Testis (tissue), 3 donors: ENCODE data around the gene XYLT1. TPM values are rescaled to one million over a fixed set of nuclear protein-coding genes. Genes with fewer than 3 reads are reported as not detected.

Source experiments
- DNase-seq: peaks from one replicate; pipeline ENCODE4 v3.0.0-alpha.2; 2019
- H3K27ac ChIP-seq, 2 donors: fragments of 200-600 bp; sonication (generic); one replicate each; pipeline ENCODE4 v1.5.1; 2019
- H3K27me3 ChIP-seq: fragments of 200-600 bp; sonication (generic); one replicate; pipeline ENCODE4 v1.5.1; 2019
- H3K36me3 ChIP-seq: fragments of 200-600 bp; sonication (generic); one replicate; pipeline ENCODE4 v1.5.1; 2017; ENCODE audit warnings: low read depth; ENCODE audit errors: missing control alignments
- H3K4me1 ChIP-seq: fragments of 200-600 bp; sonication (generic); one replicate; pipeline ENCODE4 v1.5.1; 2019
- H3K4me3 ChIP-seq, 2 donors: fragments of 200-600 bp; sonication (generic); one replicate each; pipeline ENCODE4 v1.5.1; 2017 to 2019
- H3K9me3 ChIP-seq: fragments of 200-600 bp; sonication (generic); one replicate; pipeline ENCODE4 v1.5.1; 2017
- POLR2A ChIP-seq: fragments of 450-650 bp; IDR thresholded peaks from one replicate; pipeline ENCODE4 v1.6.1; 2017; ENCODE audit warnings: antibody characterized with exemption, mild to moderate bottlenecking, moderate library complexity
- WGBS, 2 donors: methylation state at CpG; one replicate each; pipeline ENCODE4 v1.1.5; 2018; 5-methylcytosine and 5-hydroxymethylcytosine counted together
- intact Hi-C: fragments of 100-400 bp; cut with DNase I; formaldehyde crosslinking; loops from one replicate; pipeline ENCODE4 v1.15.1; 2023; ENCODE audit warnings: low total_unique reads
- polyA plus RNA-seq: library from polyadenylated mRNA; stranded (reverse); fragments of 350-450 nt; fragmentation: Illumina TruSeq; extraction: RNeasy Lipid Tissue Mini Kit (QIAGEN cat#74804); gene quantifications from one replicate; pipeline ENCODE4 v1.2.3, GENCODE V29; 2014; ENCODE audit warnings: low read depth, low replicate concordance; ENCODE audit not compliant: insufficient read depth
- total RNA-seq, 2 donors: library from RNA; depleted of rRNA; stranded (reverse); fragments of >200 nt; gene quantifications; one replicate each; pipeline ENCODE4 v1.2.3, GENCODE V29; 2016
- TF ChIP-seq, protein P1 (sequence below), 3 experiments: fragments of 450-650 bp in 2 of 3; fragments of 200-600 bp in 1 of 3; sonication (generic) in 1 of 3; IDR thresholded peaks; one replicate each; pipeline ENCODE4 v1.5.1; 2016 to 2019; ENCODE audit warnings: antibody characterized with exemption in 3 of 3, mild to moderate bottlenecking in 2 of 3, moderate library complexity in 1 of 3

XYLT1 gene
- total and polyA plus RNA-seq, 3 donors from 2014 or later = 6.5 to 20.7 (median 13.6) TPM

DNA sequence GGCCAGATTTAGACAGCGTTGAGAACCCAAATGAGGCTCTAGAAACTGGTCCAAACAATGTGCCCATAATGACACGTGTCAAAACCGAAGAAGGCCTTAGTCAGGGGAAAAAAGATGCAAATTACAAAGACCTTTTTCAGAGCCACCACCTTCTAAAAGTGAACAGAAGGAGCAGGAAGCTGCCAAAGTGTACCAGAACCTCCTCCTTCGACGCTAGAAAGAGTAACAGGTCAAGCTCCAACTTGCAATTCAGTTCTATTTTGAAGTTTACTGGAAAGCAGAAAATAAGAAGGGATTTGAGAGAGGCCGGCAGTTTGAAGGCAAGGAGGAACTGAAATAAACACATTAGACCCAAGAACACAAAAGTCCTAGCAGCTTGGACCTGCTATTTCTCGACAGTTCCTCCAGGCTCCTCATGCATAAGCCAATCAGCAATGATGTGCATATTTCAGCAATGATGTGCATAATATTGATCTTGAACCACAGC, 61.8 kb downstream of the XYLT1 start:
- Histone ChIP-seq H3K9me3 (no peaks in the 10 kb centered on the region), H3K27me3 (no peaks in the 10 kb centered on the region), H3K4me1 (peaks cover 15% of the 10 kb centered on the region), H3K36me3 (no peaks in the 10 kb centered on the region), H3K27ac (peak overlapping the region in 1 of 2 donors; percentile 5), H3K4me3 (no peak overlapping the region)
- 60% methylated on average over 7 of the region's 7 CpGs for WGBS, 2 donors
- intact Hi-C loops = no loop called here
- no peak for DNase-seq
- no peak for TF ChIP-seq POLR2A
- TF ChIP-seq, protein P1, sequence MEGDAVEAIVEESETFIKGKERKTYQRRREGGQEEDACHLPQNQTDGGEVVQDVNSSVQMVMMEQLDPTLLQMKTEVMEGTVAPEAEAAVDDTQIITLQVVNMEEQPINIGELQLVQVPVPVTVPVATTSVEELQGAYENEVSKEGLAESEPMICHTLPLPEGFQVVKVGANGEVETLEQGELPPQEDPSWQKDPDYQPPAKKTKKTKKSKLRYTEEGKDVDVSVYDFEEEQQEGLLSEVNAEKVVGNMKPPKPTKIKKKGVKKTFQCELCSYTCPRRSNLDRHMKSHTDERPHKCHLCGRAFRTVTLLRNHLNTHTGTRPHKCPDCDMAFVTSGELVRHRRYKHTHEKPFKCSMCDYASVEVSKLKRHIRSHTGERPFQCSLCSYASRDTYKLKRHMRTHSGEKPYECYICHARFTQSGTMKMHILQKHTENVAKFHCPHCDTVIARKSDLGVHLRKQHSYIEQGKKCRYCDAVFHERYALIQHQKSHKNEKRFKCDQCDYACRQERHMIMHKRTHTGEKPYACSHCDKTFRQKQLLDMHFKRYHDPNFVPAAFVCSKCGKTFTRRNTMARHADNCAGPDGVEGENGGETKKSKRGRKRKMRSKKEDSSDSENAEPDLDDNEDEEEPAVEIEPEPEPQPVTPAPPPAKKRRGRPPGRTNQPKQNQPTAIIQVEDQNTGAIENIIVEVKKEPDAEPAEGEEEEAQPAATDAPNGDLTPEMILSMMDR (IDR thresholded peaks at IDR 0.05) = no peak

DNA sequence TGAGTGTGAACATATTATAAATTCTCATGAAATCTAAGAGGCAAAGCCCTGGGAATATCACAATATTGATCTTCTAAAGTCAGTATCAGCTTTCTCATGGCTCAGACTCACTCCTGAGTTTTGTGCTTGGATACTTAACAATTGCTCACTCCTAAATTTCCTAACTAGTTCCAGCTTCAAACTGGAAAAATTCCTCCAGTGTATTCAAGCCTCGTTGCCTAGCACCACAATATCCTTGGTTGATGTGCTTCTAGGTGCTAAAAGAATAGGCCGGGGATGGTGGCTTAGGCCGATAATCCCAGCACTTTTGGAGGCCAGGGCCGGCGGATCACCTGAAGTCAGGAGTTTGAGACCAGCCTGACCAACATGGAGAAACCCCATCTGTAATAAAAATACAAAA, 62.5 kb downstream of the XYLT1 start:
- no peaks in the 10 kb centered on the region for H3K9me3 ChIP-seq
- no peaks in the 10 kb centered on the region for H3K27me3 ChIP-seq
- peaks cover 19% of the 10 kb centered on the region for H3K4me1 ChIP-seq
- H3K27ac ChIP-seq = no peak overlapping the region
- no peak for TF ChIP-seq POLR2A
- WGBS, 2 donors = 85 to 95% methylated on average over 5 of the region's 5 CpGs
- no peaks in the 10 kb centered on the region for H3K36me3 ChIP-seq
- no peak for DNase-seq
- intact Hi-C loops = no loop called here
- no peak overlapping the region for H3K4me3 ChIP-seq

DNA sequence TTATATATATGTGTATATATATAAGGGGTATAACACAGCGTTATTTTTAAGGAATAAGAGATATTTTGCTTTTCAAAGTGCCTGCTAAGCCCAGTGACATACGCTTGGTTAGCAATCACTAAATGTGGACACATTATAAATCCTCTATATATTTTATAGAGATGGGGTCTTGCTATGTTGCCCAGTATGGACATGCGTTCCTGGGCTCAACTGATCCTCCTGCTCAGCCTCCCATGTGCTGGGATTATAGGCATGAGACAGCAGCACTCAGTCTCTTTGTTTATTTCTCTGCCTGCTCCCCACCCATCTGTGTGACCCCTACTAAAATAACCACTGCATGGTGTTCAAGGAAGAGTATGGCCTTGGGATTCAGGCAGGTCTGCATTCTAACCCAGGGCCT, 63.4 kb downstream of the XYLT1 start:
- intact Hi-C loops = no loop called here
- WGBS, 2 donors = 91 to 95% methylated on average over 3 of the region's 3 CpGs
- TF ChIP-seq, protein P1 (IDR thresholded peaks at IDR 0.05) = no peak
- H3K27me3 ChIP-seq = no peaks in the 10 kb centered on the region
- no peaks in the 10 kb centered on the region for H3K36me3 ChIP-seq
- no peaks in the 10 kb centered on the region for H3K9me3 ChIP-seq
- H3K4me3 ChIP-seq = no peak overlapping the region
- no peak for DNase-seq
- H3K4me1 ChIP-seq = peaks cover 19% of the 10 kb centered on the region
- H3K27ac ChIP-seq = peak overlapping the region in 1 of 2 donors; percentile 82

DNA sequence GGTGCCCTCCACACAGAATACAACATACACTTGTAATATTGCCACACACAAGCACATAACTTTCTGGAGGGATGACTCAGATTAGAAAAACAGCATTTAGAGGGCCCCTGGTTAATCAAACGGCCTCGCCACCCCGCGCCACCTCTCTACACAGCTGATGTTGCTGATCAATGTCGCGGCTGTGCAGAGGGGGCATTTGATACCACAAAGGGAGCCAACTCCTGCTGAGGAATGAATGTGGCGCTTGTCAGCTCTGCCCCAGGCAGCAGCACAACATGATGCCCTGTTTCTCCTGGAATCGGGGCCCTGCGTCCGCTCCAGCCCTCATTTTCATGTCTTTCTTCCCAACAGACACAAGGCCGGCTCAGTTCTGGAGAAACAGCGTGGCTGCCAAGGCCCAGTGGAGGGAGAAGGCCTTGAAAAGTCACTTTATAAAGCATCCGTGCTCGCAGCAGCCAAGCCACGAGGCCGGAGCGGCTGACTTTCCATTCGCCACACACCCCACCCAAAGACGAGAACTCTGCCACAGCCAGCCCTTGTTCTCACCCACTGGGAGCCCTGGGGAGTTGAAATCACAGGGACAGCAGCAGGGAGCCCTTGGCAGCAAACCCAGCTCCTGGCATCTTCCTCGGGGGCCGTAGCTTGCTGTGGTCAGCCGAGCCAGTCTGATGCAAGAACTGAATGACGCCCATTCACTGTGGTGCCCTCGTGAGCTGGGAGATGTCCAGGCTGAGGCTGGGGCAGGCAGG, 65.6 kb downstream of the XYLT1 start:
- WGBS, 2 donors = 49 to 61% methylated on average over 18 to 24 of the region's 24 CpGs
- peak; percentile 87 for DNase-seq
- no peak for TF ChIP-seq POLR2A
- TF ChIP-seq, protein P1 (IDR thresholded peaks at IDR 0.05) = no peak

DNA sequence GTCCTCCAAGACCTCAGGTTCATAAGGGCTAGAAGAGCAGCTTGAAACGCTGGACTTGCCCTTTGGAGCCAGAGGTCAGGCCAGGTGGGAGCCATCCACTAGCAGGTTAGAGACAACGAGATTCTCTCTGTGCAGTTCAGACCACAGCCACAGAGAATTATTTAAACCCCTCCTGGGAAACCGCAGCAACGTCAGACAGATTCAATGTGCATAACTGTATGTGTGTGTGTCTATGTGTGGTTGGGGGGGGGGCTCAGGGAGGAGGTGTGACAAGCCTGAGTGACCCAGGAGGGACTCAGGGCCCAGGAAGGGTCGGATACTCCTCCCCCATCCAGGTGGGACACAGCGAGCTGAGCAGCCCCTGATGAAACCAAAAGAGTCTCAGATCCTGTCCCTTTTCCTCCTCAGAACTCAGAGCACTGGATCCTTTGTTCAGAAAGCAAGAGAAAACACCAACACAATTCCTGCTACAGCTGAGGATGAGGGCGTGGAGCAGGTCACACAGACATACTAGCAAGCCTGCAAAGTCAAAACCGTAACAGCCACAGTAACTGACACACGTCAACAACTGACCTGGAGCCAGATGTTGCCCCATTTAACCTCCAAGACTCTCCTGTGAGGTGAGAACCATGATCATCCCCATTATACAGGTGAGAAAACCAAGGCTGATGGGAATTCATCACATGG, 66.8 kb downstream of the XYLT1 start:
- WGBS, 2 donors = 74 to 78% methylated on average over 8 to 9 of the region's 9 CpGs
- Histone ChIP-seq H3K4me3 (no peak overlapping the region), H3K27ac (peak overlapping the region; percentile 18 to 82), H3K9me3 (no peaks in the 10 kb centered on the region), H3K27me3 (no peaks in the 10 kb centered on the region), H3K4me1 (peaks cover 31% of the 10 kb centered on the region), H3K36me3 (no peaks in the 10 kb centered on the region)
- TF ChIP-seq, protein P1 (IDR thresholded peaks at IDR 0.05) = no peak
- intact Hi-C loops = no loop called here
- DNase-seq = no peak

More for the DNA sequence above, 65.6 kb downstream of the XYLT1 start:
- no peaks in the 10 kb centered on the region for H3K36me3 ChIP-seq
- peaks cover 23% of the 10 kb centered on the region for H3K4me1 ChIP-seq
- intact Hi-C loops = no loop called here
- H3K4me3 ChIP-seq = no peak overlapping the region
- no peaks in the 10 kb centered on the region for H3K27me3 ChIP-seq
- H3K27ac ChIP-seq = peak overlapping the region; percentile 68 to 82
- H3K9me3 ChIP-seq = no peaks in the 10 kb centered on the region
